ENCODE measurements around the gene HLX.

Gene HLX

GRCh38 chr1:220884981-220885918 lies 6.0 kb downstream of the HLX start:
- TF ChIP-seq CTCF (IDR thresholded peaks at IDR 0.05; ENCODE audit: low read depth, low read length, missing control alignments), result no peak
- H3K36me3 ChIP-seq (replicated peaks), result no peaks in the 10 kb centered on the region
- DNase-seq, result no peak
- no peak overlapping the region for H3K27ac ChIP-seq
- H3K27me3 ChIP-seq (replicated peaks), result peaks cover 61% of the 10 kb centered on the region
- no peak overlapping the region for H3K4me3 ChIP-seq (ENCODE audit: low read depth, low read length)
- in situ Hi-C loops (cut with HindIII; ENCODE audit: low pct_ligation_motif_present, low sequenced_read_pairs), result loop anchor here (25.0 kb wide), 1 partner anchor 552 kb away; no protein-coding TSS in a partner anchor

GRCh38 chr1:220885971-220886370 lies 6.7 kb downstream of the HLX start:
- no peak overlapping the region for H3K27ac ChIP-seq
- H3K27me3 ChIP-seq (replicated peaks), result peaks cover 68% of the 10 kb centered on the region
- no peak for DNase-seq
- in situ Hi-C loops (cut with HindIII; ENCODE audit: low pct_ligation_motif_present, low sequenced_read_pairs), result loop anchor here (25.0 kb wide), 1 partner anchor 551 kb away; no protein-coding TSS in a partner anchor
- no peaks in the 10 kb centered on the region for H3K36me3 ChIP-seq (replicated peaks)
- H3K4me3 ChIP-seq (ENCODE audit: low read depth, low read length), result no peak overlapping the region
- TF ChIP-seq CTCF (IDR thresholded peaks at IDR 0.05; ENCODE audit: low read depth, low read length, missing control alignments), result no peak

- Histone ChIP-seq H3K27ac (no peak overlapping the region), H3K36me3 (replicated peaks) (no peaks in the 10 kb centered on the region), H3K27me3 (replicated peaks) (peaks cover 74% of the 10 kb centered on the region), H3K4me3 (ENCODE audit: low read depth, low read length) (no peak overlapping the region)
- in situ Hi-C loops (cut with HindIII; ENCODE audit: low pct_ligation_motif_present, low sequenced_read_pairs), result loop anchor here (25.0 kb wide), 1 partner anchor 551 kb away; no protein-coding TSS in a partner anchor
- no peak for TF ChIP-seq CTCF (IDR thresholded peaks at IDR 0.05; ENCODE audit: low read depth, low read length, missing control alignments)
- no peak for DNase-seq
Measured at GRCh38 chr1:220886470-220887201, 7.4 kb downstream of the HLX start.

GRCh38 chr1:220887202-220887519 lies 7.9 kb downstream of the HLX start:
- peaks cover 80% of the 10 kb centered on the region for H3K27me3 ChIP-seq (replicated peaks)
- no peak overlapping the region for H3K27ac ChIP-seq
- no peak for DNase-seq
- H3K4me3 ChIP-seq (ENCODE audit: low read depth, low read length), result no peak overlapping the region
- in situ Hi-C loops (cut with HindIII; ENCODE audit: low pct_ligation_motif_present, low sequenced_read_pairs), result loop anchor here (25.0 kb wide), 1 partner anchor 550 kb away; no protein-coding TSS in a partner anchor
- no peak for TF ChIP-seq CTCF (IDR thresholded peaks at IDR 0.05; ENCODE audit: low read depth, low read length, missing control alignments)
- H3K36me3 ChIP-seq (replicated peaks), result no peaks in the 10 kb centered on the region

- no peak overlapping the region for H3K27ac ChIP-seq
- H3K27me3 ChIP-seq (replicated peaks), result peaks cover 86% of the 10 kb centered on the region
- H3K36me3 ChIP-seq (replicated peaks), result no peaks in the 10 kb centered on the region
- no peak for TF ChIP-seq CTCF (IDR thresholded peaks at IDR 0.05; ENCODE audit: low read depth, low read length, missing control alignments)
- no peak for DNase-seq
- H3K4me3 ChIP-seq (ENCODE audit: low read depth, low read length), result peak overlapping the region; percentile 22
- in situ Hi-C loops (cut with HindIII; ENCODE audit: low pct_ligation_motif_present, low sequenced_read_pairs), result loop anchor here (25.0 kb wide), 1 partner anchor 550 kb away; no protein-coding TSS in a partner anchor
Measured at GRCh38 chr1:220887520-220888416, 8.5 kb downstream of the HLX start.

Measured in brain microvascular endothelial cell (primary cell).